NCI-H510A treated with DMSO at 0.1 percent for 48 hours (cell line): ENCODE data around the gene IGLL5.

ENCODE experiments used
- DNase-seq: peaks from one replicate; lab custom pipeline; 2025; lab: John Stamatoyannopoulos, UW

Gene IGLL5

GRCh38 chr22:22927196-22927887 is 39.7 kb downstream of the IGLL5 start:
- DNase-seq = no peak

- DNase-seq = no peak
Measured at GRCh38 chr22:22927888-22928665, 40.5 kb downstream of the IGLL5 start.

- no peak for DNase-seq
Measured at GRCh38 chr22:22928666-22929380, 41.2 kb downstream of the IGLL5 start.

GRCh38 chr22:22929381-22930221 is 42.0 kb downstream of the IGLL5 start:
- DNase-seq = no peak

- DNase-seq = no peak
Measured at GRCh38 chr22:22930222-22930497, 42.5 kb downstream of the IGLL5 start.

- DNase-seq = no peak
Measured at GRCh38 chr22:22930571-22931556, 43.2 kb downstream of the IGLL5 start.

GRCh38 chr22:22931557-22932270 is 44.1 kb downstream of the IGLL5 start:
- DNase-seq = no peak

GRCh38 chr22:22932512-22932941 is 44.9 kb downstream of the IGLL5 start:
- DNase-seq = no peak

- DNase-seq = no peak
Measured at GRCh38 chr22:22933100-22933806, 45.6 kb downstream of the IGLL5 start.

- DNase-seq = no peak
Measured at GRCh38 chr22:22933807-22934542, 46.4 kb downstream of the IGLL5 start.

GRCh38 chr22:22934543-22935055 is 47.0 kb downstream of the IGLL5 start:
- no peak for DNase-seq

- no peak for DNase-seq
Measured at GRCh38 chr22:22935056-22935545, 47.5 kb downstream of the IGLL5 start.

GRCh38 chr22:22935546-22936157 is 48.0 kb downstream of the IGLL5 start:
- DNase-seq = no peak

- no peak for DNase-seq
Measured at GRCh38 chr22:22936180-22936914, 48.7 kb downstream of the IGLL5 start.

GRCh38 chr22:22936915-22937656 is 49.5 kb downstream of the IGLL5 start:
- no peak for DNase-seq

GRCh38 chr22:22937894-22938480 is 50.4 kb downstream of the IGLL5 start:
- no peak for DNase-seq
